AG04449 (cell line): ENCODE data around the gene LTO1.

Experiments used
- CTCF ChIA-PET: fragments of 350-600 bp; formaldehyde crosslinking; extraction: SDS; loops from one replicate; lab custom pipeline; 2021; ENCODE audit warnings: antibody characterized with exemption; lab: Yijun Ruan, JAX
- POLR2A ChIA-PET: fragments of 400-600, 350-600 bp; formaldehyde crosslinking; extraction: SDS; loops from one replicate; lab custom pipeline; 2020; ENCODE audit warnings: antibody characterized with exemption, inconsistent platforms; lab: Yijun Ruan, JAX
- DNase-seq: peaks from one replicate; pipeline ENCODE4 v3.0.0-alpha.2; 2010; ENCODE audit warnings: low read depth, low spot score
- H3K4me3 ChIP-seq: 2 replicates; pipeline ENCODE4 v1.5.1; 2011; ENCODE audit warnings: low read depth, mild to moderate bottlenecking, control low read depth, low read length
- TF ChIP-seq, protein P1 (sequence below): IDR thresholded peaks from one replicate; pipeline ENCODE4 v1.5.1; 2011; ENCODE audit warnings: mild to moderate bottlenecking, moderate library complexity, low read length, control low read depth, inconsistent platforms; ENCODE audit not compliant: insufficient read depth; ENCODE audit errors: missing control alignments

Gene LTO1

DNA sequence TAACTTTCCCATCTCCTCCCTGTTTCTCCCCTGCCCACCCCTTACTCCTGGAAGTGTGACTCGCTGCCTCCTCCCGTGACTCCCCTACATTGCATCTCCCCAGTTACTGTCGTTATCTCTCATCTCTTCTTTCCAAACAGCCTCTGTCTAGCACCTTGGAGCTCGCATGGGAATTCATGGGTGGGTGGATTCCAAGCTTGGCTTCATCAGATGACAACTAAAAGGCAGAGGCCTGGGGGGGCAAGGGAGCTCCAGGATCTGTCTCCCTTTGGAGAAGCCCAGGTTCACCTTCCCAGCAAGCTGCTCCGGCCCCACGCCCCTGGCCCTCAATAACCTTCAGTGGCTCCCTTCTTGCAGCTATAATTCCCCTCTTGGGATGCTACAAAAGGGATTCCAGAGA is 41.1 kb downstream of the LTO1 start:
- no peak overlapping the region for H3K4me3 ChIP-seq
- TF ChIP-seq, protein P1, sequence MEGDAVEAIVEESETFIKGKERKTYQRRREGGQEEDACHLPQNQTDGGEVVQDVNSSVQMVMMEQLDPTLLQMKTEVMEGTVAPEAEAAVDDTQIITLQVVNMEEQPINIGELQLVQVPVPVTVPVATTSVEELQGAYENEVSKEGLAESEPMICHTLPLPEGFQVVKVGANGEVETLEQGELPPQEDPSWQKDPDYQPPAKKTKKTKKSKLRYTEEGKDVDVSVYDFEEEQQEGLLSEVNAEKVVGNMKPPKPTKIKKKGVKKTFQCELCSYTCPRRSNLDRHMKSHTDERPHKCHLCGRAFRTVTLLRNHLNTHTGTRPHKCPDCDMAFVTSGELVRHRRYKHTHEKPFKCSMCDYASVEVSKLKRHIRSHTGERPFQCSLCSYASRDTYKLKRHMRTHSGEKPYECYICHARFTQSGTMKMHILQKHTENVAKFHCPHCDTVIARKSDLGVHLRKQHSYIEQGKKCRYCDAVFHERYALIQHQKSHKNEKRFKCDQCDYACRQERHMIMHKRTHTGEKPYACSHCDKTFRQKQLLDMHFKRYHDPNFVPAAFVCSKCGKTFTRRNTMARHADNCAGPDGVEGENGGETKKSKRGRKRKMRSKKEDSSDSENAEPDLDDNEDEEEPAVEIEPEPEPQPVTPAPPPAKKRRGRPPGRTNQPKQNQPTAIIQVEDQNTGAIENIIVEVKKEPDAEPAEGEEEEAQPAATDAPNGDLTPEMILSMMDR = no peak
- CTCF ChIA-PET = interaction anchor here (1.0 kb wide), 1 partner anchor 10 kb away, joined by 4 read pairs; no protein-coding TSS in a partner anchor
- DNase-seq = no peak
- POLR2A ChIA-PET = no interaction called here

DNA sequence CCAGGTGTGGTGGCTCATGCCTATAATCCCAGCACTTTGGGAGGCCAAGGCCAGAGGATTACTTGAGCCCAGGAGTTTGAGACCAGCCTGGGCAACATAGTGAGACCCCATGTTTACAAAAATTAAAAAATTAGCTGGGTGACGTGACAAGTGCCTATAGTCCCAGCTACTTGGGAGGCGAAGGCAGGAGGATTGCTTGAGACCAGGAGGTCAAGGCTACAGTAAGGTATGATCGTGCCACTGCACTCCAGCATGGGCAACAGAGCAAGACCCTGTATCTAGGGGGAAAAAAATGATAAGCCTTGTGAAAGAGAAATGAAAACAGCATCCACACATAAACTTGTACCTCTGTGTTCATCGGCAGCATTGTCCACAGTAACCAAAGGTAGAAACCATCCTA is 42.3 kb downstream of the LTO1 start:
- TF ChIP-seq, protein P1 = no peak
- CTCF ChIA-PET = no interaction called here
- no peak overlapping the region for H3K4me3 ChIP-seq
- no peak for DNase-seq
- POLR2A ChIA-PET = no interaction called here

DNA sequence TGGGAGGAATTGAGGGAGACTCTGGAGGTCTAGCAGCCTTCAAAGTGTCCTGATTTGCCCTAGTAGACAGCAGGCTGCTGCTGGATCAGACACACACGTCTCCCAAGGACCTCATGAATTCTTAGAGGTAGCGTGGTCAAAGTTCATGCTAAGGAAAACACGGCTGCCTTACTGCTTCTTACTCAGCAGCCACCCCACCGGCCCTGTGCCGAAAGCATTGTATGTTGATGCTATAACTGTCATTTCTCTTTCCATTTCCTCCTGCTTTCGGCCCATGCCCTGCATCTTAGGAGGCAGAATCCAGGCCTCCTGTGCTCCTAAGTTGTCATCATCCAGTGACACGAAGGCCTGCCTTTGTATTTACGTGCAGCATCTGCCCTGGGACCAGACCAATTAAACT is 44.7 kb downstream of the LTO1 start:
- ChIA-PET CTCF (no interaction called here), POLR2A (no interaction called here)
- DNase-seq = no peak
- no peak overlapping the region for H3K4me3 ChIP-seq
- TF ChIP-seq, protein P1 = no peak

DNA sequence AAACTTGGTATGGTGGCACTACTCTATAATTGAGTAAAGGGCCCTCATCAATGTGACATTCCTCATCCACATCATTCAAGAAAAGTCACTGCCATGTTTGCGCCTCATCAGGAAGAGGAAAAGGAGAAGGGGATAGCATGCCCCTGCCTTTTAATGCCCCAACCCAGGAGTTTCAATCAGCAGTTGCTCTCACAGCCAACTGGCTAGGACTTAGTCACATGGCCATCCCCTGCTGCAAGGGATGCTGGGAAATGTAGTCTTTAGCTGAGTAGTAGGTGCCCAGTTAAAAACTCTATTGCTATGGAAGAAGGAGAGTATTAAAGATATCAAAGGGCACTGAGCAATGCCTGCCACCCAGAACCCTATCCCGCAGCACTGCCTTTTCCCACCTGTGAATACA is 45.1 kb downstream of the LTO1 start:
- no peak for DNase-seq
- H3K4me3 ChIP-seq = no peak overlapping the region
- TF ChIP-seq, protein P1 = no peak
- POLR2A ChIA-PET = no interaction called here
- CTCF ChIA-PET = no interaction called here

DNA sequence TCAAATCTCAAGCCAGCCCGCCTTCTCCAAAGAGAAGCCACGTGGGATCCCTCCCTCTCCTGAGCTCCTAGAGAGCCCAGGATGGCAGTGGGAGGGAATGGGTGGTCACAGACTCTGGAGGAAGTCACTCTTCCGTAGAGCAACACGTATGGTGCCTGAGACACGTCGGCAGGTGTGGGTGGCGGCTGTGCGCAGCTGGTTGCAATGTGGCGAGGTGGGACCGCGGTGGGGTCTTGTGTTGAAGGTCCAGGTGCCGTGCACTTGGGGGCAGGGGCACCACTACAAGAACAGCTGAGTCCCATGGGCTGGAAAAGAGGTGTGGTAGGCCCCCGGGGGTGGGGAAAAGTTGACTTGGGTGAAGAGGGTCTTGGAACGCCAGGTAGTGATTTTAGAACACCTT is 47.6 kb downstream of the LTO1 start:
- ChIA-PET POLR2A (no interaction called here), CTCF (interaction anchor here (1.0 kb wide), 1 partner anchor 9 kb away, joined by 3 read pairs; no protein-coding TSS in a partner anchor)
- no peak for DNase-seq
- no peak overlapping the region for H3K4me3 ChIP-seq
- TF ChIP-seq, protein P1 = no peak

DNA sequence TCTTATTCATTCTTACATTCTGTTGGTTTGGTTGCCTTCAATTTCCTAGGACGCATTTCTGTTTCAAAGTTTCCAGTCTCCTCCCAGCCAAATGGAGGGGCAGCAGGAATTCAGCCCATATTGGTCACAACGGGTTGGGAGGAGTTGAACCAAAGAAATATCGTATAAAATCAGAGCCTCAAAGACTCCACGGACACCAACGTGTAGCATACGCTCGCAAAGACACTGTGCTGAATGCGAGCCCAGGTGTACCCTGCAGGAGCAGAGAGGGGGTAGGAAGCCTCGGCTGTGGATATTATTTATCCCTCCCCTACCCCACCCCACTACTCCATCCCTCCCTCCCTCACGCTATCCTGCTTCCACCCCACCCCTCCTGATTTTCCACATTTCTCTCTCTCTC is 49.7 kb downstream of the LTO1 start:
- POLR2A ChIA-PET = no interaction called here
- no peak overlapping the region for H3K4me3 ChIP-seq
- TF ChIP-seq, protein P1 = no peak
- CTCF ChIA-PET = no interaction called here
- no peak for DNase-seq
